GM20431 (cell line): ENCODE measurements around the gene SLC47A2.
"Not testable (repeated sequence)": the region's sequence is repeated elsewhere in the genome, so short reads cannot be mapped to it uniquely, and the experiment has no call there.

Experiments
- in situ Hi-C: fragments of 300-500 bp; cut with MseI, MboI; formaldehyde crosslinking; loops from one replicate; pipeline ENCODE4 v1.15.0; 2020; ENCODE audit warnings: low sequenced_read_pairs; ENCODE audit not compliant: unreplicated experiment

The SLC47A2 gene

DNA sequence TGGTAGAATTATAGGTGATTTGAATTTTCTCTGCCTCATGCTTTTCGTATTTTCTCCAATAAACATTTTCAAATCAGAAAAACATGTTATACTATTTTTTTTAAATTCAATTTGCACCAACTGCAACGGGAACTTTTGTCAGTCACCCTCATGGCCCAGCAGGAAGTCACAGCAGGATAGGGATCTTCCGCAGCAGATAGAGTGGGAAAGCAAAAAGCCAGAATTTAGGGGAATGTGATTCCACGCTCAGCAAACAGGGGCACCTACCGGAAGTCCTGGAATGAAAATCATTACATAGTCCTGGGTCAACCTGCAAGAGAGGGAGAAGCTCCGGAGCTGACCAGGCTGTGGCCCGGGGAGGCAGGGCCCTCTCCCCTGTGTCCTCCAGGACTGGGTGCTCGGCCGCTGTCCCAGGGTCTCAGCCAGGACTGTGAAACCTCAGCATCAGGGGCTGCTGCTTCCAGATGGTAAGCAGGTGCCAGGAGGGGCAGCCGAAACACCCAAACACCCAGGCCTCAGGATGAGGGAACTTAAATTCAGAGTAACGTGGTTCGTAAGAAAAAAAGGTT, 3.9 kb downstream of the SLC47A2 start:
- in situ Hi-C loops, result no loop called here

DNA sequence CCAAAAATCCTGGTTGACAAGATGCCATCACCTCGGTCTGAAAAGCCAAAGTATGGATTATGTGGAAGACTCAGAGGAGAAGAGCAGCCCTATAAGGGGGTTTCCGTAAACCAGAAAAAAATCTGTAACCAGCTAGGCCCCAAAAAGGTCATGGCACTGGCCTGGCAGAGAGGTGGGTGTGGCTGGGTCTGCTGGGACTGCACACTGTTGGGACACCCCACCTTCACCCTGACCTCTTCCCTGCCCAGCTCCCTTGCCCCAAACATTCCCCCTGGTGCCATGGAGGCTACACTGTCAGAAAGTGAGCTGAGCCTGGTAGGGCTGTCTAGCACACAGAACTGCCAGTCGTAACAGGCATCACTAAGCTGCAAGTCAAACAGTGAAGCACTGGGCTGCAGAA, 6.5 kb downstream of the SLC47A2 start:
- in situ Hi-C loops, result no loop called here

DNA sequence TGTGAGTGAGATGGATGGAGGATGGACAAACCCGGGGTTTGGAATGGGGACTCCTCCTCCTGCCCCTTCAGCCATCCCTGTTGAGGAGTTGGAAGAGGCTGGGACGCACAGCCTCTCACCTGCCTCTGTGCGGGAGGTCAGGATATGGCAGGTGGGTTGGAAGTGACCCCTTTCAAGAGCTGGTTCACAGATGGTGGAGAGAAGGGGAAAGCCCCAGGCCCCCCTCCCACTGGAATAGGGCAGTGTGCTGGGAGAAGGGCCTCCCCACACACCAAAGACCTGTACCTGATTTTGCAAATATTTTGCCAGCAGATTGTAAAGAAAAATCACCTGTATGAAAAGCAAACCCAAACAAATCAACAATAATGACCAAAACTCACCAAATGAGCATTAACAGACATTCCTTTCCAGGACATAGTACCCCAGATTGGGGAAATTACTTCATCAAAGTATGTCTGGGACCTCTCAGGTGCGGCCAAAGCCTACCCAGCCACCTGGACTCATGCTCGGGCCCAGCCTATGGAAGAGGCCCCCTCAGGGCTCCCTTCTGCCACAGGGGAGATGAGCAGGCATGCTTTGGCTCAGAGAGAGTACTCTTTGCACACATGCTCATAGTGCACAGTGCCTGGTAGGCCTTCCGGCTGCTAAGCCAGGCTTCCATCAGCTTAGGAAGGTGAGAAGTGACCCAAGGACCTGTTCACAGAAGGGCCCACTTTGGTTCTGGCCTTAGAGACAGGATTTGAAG, 7.8 kb downstream of the SLC47A2 start:
- in situ Hi-C loops, result no loop called here

DNA sequence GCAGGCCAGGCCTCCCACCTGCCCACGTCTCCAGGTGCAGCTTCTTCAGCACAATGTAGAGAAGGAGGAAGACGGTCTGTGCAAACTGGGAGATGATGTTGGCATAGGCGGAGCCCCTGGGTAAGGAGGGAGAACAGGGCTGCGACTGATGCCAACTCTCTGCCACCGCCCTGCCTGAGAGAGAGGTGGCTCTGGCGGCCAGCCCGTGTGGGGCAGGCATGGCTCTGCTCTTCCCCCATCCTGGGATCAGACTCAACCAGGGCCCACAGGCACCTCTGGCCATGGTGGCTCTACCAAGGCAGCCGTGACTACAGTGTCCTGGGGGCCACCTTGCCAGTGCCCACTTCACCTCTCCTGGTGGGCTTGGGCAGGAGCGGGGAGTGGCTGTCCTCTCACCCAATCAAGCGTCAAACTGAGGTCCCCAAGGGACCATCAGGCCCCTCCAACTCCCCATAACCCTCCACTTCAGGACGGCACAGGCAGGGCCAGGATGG, 8.6 kb downstream of the SLC47A2 start:
- in situ Hi-C loops, result no loop called here

DNA sequence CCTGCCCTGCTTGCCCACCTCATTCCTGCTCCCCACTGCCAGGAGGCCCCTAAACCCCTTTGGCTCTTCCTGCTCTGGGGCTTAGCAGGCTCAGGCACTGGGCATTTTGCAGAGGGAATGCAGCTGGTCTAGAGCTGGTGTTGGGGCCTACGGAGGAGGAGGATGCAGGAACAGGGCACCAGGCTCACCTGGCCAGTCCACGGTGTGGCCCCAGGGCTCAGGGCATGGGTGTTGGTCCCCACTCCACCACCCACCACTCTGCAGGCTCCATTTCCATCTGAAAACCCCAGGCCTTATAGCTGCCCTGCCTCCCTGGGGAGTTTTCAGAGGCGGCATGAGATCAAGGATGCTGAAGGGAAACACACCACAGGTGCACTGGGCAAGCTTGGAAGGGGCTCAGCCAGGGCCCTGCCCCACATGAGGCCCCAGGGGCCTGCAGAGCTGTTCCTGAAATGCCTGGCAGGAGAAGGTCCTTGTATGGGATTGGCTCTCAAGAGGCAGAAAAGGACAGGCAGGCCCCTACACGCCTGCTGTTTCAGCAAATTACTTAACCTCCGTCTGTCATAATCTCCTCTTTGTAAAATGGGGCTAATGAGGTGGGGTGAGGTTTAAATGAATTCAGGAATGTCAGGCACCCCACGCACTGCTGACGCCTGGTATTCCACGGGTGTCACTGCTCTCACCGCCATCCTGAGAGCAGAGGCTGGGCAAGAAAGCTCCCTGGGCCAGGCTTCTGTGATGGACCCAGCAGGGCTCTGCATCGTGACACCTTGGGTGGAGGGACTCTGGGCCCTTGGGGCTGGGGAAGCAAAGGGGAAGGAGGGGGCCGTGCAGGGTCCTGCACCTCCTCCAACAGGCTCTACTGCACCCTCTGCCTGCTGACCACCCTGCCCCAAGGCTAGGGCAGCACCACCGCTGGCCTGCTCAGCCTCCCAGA, 9.3 kb downstream of the SLC47A2 start:
- in situ Hi-C loops, result no loop called here

DNA sequence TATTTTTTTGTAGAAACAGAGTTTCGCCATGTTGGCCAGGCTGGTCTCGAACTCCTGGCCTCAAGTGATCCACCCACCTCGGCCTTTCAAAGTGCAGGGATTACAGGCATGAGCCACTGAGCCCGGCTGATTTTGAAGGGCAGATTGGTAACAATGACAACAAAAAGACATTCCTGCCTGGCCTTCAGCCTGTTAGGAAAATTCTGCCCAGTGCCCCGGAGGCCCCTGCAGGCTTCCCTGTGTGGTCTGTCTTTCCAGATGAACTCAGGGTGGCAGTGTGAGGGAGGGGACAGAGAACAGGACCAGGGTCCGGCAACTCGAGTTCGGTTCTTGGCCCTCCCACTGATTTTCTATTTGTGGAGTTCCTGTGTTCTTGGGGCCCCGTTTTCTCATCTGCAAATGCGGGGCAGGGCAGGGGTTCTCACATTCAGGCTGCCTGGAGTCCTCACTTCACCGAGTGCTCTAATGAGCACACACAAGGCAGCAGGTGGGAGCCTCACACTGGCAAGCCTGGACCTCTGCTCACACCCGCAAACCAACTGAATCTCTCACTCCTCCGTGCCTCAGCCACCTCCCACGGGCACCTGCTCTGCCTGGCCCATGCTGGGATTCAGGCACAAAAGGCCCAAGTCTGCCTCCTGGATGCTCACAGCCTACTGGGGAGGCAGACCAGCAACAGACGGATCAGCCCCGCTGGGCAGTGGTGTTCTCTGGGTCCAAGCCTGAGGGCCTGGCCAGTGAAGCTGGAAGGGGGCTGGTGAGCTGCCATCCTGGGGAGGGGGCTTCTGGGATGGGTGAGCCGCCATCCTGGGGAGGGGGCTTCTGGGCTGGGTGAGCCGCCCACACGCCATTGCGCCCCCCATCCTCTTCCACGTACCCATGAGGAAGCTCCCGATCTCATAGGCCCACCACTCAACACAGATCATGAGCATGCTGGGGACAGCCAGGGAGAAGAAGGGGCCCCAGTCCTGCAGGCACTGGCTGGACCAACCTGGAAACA, 10.3 kb downstream of the SLC47A2 start:
- in situ Hi-C loops, result no loop called here

DNA sequence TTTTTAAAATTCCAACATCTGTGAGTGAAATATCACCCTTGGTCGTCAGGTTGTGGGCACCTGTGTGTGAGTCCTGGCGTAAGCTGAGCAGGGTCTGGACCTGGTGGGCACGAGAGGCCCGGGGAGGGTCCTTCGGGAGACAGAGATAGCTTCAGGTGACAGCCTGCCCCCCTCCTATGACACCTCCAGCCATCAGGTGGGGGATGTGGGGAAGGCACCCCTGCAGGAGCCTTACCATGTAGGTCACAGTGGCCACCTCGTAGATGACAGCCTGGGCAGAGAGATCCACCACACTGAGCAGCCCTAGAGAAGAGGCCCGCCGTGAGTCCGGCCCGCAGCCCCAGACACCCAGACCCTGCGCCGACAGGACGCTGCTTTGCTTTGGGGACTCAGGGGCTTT, 11.2 kb downstream of the SLC47A2 start:
- in situ Hi-C loops, result no loop called here

DNA sequence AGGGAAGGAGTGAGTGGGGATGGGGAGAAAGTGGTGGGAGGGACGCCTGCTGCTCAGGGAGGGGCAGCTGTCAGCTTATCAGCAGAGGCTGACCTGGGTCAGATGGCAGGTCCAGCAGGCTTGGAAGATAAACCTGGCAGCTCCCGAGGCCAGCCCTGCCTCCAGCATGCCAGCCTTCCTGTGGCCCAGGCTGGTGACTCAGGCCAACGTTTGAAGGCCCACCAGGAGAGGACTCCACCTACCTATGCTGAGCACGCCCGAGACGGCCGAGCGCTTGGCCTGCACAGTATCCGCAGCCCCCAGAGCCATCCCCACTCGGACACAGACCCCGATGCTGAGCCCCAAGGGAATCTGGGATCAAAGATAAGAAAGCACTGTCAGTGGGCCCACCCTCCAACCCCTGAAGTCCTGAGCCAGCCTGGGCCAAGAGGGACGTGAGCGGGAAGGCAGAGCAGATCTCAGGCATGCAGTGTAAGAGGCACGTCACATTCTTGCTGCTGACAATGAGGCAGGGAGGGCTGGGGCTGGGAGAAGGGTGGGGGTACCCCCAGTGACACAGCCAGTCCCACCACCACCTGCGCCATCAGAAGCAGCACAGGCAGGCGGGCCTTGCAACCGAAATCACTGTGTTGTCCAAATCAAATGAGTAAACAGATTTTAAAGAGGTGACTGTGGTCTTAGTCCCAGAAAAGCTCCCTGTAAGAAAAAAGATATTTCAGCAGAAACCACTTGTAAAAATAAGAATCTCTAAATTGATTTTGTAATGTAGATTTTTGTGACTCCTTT, 12.4 kb downstream of the SLC47A2 start:
- in situ Hi-C loops, result no loop called here

- in situ Hi-C loops, result no loop called here
Observed at GRCh38 chr17:19703106-19703827, 13.1 kb downstream of the SLC47A2 start.

- in situ Hi-C loops, result no loop called here
Observed at GRCh38 chr17:19702217-19702641, 14.2 kb downstream of the SLC47A2 start.

- in situ Hi-C loops, result no loop called here
Observed at GRCh38 chr17:19686400-19687090, 29.8 kb downstream of the SLC47A2 start.

GRCh38 chr17:19684909-19685580, 31.3 kb downstream of the SLC47A2 start:
- in situ Hi-C loops, result not testable (repeated sequence)

- in situ Hi-C loops, result no loop called here
Observed at GRCh38 chr17:19683117-19683516, 33.3 kb downstream of the SLC47A2 start.

GRCh38 chr17:19678581-19679453, 37.6 kb downstream of the SLC47A2 start:
- in situ Hi-C loops, result no loop called here

GRCh38 chr17:19677736-19678379, 38.5 kb downstream of the SLC47A2 start:
- in situ Hi-C loops, result no loop called here

- in situ Hi-C loops, result no loop called here
Observed at GRCh38 chr17:19676896-19677295, 39.5 kb downstream of the SLC47A2 start.
